SIG-M5 treated with dmso at 0.1 percent for 504 hours (cell line): ENCODE data around the gene CAAP1.
"Not testable (repeated sequence)": the region's sequence is repeated elsewhere in the genome, so short reads cannot be mapped to it uniquely, and the experiment has no call there.

ENCODE experiments used
- DNase-seq: peaks from one replicate; lab custom pipeline; 2025; ENCODE audit not compliant: unreplicated experiment; lab: John Stamatoyannopoulos, UW

Gene CAAP1, protein sequence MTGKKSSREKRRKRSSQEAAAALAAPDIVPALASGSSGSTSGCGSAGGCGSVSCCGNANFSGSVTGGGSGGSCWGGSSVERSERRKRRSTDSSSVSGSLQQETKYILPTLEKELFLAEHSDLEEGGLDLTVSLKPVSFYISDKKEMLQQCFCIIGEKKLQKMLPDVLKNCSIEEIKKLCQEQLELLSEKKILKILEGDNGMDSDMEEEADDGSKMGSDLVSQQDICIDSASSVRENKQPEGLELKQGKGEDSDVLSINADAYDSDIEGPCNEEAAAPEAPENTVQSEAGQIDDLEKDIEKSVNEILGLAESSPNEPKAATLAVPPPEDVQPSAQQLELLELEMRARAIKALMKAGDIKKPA

DNA sequence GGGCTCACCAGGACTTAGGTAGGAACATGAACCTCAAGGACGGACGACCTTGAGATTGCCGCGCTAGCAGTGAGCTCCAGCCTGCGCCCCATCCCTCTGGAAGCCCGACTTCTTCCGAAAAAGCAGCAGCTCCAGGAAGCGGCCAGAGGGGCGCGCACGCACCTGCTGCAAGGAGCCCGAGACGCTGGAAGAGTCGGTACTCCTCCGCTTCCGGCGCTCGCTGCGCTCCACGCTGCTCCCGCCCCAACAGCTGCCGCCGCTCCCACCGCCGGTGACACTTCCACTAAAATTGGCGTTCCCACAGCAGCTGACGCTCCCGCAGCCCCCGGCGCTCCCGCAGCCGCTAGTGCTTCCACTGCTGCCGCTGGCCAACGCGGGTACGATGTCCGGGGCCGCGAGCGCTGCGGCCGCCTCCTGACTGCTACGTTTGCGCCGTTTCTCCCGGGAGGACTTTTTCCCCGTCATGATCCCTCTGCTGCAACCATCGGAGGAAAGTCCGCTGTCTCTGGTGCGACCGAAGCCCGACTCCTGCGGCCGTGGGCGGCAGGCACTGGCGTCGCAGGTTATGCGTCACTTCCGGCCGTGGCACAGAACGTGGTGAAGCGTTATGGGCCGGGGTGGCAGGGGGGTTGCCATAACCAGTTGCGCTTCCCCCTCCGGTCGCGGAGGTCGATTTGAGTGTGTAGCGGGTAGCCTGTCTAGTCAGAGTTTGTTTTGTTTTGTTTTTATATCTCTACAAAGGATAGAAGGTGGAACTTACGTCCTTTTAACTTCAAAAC is at the start of gene CAAP1:
TSS of gene CAAP1 (minus strand) at position 552 of the 779 bp plus-strand sequence. CDS start at position 465, 87 bp downstream.
- peak; percentile 89 for DNase-seq

GRCh38 chr9:26940779-26941178 is 48.2 kb upstream of the CAAP1 start:
- DNase-seq = no peak

- DNase-seq = no peak
Observed at GRCh38 chr9:26939955-26940711, 47.5 kb upstream of the CAAP1 start.

GRCh38 chr9:26937816-26938371 is 45.3 kb upstream of the CAAP1 start:
- DNase-seq = no peak

- no peak for DNase-seq
Observed at GRCh38 chr9:26935847-26936246, 43.2 kb upstream of the CAAP1 start.

DNA sequence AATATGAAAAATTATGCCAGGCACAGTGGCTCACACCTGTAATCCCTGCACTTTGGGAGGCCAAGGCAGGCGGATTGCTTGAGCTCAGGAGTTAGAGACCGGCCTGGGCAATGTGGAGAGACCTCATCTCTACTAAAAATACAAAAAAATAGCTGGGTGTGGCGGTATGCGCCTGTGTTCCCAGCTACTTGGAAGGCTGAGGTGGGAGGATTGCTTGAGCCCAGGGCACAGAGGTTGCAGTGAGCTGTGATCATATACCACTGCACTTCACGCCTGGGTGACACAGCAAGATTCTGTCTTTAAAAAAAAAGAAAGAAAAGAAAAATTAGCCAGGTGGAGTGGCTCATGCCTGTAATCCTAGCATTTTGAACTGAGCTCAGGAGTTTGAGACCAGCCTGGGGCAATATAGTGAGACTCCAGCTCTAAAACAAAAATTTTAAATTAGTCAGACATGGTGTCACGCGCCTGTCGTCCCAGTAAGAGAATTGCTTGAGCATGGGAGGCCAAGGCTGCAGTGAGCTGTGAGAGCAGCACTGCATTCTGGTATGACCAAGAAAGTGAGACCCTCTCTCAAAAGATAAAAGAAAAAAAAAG is 36.4 kb upstream of the CAAP1 start:
- no peak for DNase-seq

DNA sequence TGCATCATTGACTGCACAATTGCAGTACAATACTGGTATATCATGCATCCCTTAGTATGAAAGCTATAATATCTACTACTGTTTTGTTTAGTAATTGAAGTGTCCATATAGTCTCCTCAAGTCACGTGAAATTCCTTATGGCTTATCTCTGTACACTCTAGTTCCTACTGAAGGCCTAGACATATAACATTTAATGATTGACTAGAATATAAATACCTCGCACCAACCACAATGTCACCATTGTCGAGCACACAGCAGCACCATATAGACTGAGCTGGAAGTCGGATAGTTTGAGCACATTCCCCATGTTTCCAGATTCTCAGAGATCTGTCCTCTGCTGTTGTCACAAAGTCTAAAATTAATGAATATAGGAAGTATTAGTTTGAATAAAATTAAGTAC is 33.0 kb upstream of the CAAP1 start:
- DNase-seq = no peak

DNA sequence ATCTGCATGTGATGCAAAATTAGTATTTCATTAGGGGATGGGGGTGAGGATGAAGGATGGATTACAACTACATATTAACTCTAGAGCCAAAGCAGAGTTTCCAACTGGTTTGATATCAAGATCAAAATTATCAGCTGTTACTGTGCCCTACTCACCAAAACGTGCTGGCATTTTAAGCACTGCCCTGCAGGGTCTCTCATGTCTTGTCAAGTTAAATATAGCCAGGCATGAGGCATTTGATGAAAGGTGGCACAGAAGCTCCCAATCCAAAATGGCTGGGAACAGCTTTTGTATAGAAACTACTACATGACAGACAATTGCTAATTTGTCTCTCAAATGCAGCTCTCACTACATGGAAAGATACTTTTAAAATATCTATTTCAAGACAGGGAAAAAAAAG is 27.1 kb upstream of the CAAP1 start:
- DNase-seq = no peak

DNA sequence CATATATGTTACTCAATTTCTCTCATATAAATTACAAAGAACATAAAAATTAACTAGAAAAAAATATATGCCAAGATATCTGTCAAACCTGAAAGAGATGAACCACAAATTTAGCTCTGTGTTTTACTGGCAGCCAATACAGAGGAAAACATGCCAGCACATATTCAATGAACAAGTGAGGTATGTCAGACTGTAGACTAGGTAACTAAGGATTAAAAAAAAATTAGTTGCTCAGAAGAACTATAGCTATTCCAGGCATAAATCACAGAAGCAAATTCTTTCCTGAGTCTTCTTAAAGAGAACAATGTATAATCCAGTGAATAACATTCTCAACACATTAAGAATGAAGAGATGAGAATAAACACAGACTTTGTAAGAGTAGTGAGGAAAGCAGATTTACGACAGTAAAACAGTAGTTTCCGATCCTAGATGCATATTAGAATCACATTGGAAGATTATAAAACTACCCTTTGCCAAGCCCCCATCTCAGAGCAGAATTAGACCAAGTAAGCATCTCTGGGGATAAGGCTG is 20.6 kb upstream of the CAAP1 start:
- no peak for DNase-seq

GRCh38 chr9:26904671-26905070 is 12.1 kb upstream of the CAAP1 start:
- no peak for DNase-seq

DNA sequence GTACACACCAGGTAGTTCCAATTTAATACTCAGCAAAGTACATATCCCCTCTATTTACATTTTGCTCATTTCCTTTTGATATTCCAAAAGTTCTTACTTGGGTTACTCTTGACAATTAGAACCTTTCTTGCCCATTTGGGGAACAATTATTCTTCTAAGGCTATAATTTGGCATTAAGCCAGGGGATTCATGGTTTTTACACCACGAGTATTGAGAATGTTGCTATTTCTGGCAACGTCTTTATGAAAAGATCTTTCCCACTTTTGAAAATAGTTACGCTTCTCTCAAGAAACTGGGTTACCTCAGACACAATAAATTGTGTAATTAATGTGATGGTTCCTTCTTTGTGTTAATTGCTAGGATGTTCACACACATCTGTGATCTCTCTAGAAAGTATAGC is 11.5 kb upstream of the CAAP1 start:
- no peak for DNase-seq

DNA sequence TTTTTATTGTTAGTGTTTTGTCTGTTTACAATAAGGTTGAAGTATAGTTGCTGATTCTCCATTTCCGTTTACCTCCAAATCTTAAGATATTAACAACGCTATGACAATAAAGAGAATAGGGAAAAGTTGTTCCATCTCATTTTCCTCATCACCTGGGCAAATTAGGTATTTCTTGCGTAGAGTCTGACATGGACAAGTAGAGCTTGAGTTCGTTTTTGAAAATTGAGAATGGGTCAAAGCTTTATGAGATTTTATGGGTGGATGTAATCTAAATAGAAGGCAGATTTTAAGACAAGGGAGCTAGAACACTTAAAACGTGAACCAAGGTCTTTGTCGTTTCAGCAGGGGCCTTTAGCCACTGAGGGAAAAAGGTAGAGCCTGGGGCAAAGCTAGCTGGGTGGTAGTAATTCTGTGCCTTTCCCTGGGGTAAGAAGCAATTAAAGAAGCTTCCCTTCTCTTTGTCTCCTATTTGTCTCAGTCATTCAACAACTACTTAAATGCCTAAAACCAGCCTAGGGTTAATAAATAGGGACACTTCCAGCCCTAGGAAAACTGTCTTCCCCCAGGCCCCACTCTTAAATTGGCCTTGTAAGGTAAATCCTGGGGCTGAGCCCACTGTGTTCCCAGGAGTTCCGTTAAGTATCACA is 551 bp upstream of the CAAP1 start:
- DNase-seq = no peak

DNA sequence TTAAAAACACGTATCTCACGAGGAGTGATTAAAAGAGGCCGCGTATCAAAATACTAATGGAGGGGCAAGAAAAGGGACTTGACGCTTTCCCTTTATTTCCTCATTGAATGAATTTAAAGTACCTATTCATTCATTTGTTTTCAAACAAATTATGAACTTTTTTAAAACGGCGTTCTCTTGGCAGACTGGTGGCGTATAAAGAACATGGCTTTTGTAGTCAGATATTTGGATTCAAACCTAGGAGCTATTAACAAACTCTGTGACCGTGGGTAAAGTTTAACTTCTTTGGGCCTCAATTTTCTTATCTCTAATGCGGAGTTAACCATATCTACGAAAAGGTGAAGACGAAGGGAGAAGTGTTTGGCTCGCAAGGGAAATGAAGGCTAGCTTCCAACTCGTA is 876 bp downstream of the CAAP1 start:
- DNase-seq = no peak

GRCh38 chr9:26888271-26888670 is 4.3 kb downstream of the CAAP1 start:
- no peak for DNase-seq

GRCh38 chr9:26882154-26882553 is 10.4 kb downstream of the CAAP1 start:
- DNase-seq = no peak

- DNase-seq = no peak
Observed at GRCh38 chr9:26880262-26880661, 12.3 kb downstream of the CAAP1 start.

GRCh38 chr9:26875155-26875554 is 17.4 kb downstream of the CAAP1 start:
- DNase-seq = not testable (repeated sequence)

DNA sequence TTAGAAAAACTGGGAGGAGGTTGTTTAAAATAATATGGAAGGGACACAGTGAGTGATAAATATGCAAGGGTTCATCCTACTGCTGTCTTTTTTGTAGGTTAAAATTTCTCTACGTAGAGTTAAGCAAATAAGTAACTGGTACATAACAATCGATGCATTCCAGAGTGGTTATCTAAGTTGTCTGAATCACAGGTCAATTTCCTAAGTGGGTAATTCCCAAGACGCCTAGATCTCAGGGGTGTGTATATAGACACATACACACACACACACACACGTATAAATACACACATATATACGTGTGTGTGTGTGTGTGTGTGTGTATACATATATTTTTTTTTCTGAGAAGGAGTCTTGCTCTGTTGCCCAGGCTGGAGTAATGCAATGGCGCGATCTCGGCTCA is 22.3 kb downstream of the CAAP1 start:
- no peak for DNase-seq

DNA sequence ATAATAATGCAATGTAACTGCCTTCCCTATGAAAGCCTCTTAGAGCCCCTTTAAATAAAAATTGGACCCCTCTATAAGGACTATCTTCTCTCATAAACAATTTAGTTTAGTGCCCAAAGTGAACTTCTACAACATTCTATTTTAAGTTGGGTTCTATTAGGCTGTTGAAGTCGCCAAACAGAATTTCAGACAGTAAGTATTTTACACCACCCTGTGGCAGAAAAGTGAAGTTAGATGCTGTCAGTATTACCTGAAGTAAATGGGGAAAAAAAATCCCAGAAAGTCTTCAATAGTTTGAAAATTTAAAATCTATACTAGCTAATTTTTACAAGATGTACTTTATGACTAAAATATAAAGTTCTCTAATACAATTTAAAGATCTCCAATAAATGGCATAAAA is 29.5 kb downstream of the CAAP1 start:
- DNase-seq = peak; percentile 4

- DNase-seq = peak; percentile 27
Observed at GRCh38 chr9:26856413-26857032, 36.1 kb downstream of the CAAP1 start.
